ENCODE data around the gene PRDM11. TPM values are rescaled to one million over a fixed set of nuclear protein-coding genes. Genes with fewer than 3 reads are reported as not detected.

Gene PRDM11
- total and polyA plus RNA-seq, 2 of the 8 experiments (the other 6 are each of a cell fraction or from before 2014, with no cell fraction given), result 3.6 to 11.7 TPM

GRCh38 chr11:45248501-45249011 is 102.1 kb downstream of the PRDM11 start:
- no peak overlapping the region for H2AK5ac ChIP-seq (ENCODE audit: low read depth, low read length)
- no peak overlapping the region for H2AFZ ChIP-seq (ENCODE audit: low read length)
- no peaks in the 10 kb centered on the region for H3K79me1 ChIP-seq (ENCODE audit: low read depth, low read length)
- no peak overlapping the region for H4K5ac ChIP-seq (ENCODE audit: insufficient read length, low read depth, low read length)
- ChIA-PET CTCF (ENCODE audit: partially characterized antibody) (interaction anchor here (1.6 to 7.4 kb wide), 5 partner anchors 13 to 317 kb away, joined by 3 to 78 read pairs (median 5); no protein-coding TSS in a partner anchor), POLR2A (ENCODE audit: partially characterized antibody) (interaction anchor here (1.3 kb wide), 1 partner anchor 16 kb away, joined by 3 read pairs; no protein-coding TSS in a partner anchor)
- H3K36me3 ChIP-seq (ENCODE audit: control insufficient read depth in 2 of 4, insufficient read depth in 4 of 4, low read length in 3 of 4), result no peaks in the 10 kb centered on the region; a peak in 2 of 8 replicates
- 91% methylated on average over 2 of the region's 2 CpGs; no CpG with 5 or more reads in 1 of the 2 experiments for WGBS, 2 experiments (ENCODE audit: extremely low coverage in 1 of 2, insufficient coverage in 1 of 2, insufficient read length in 1 of 2, insufficient replicate concordance in 2 of 2, low coverage in 1 of 2, low lambda C conversion rate in 2 of 2, missing lambda C conversion rate in 1 of 2)
- H4K8ac ChIP-seq (ENCODE audit: extremely low read depth, insufficient read depth, low read length), result no peak overlapping the region
- no peaks in the 10 kb centered on the region for H3K79me2 ChIP-seq (ENCODE audit: control insufficient read depth in 1 of 2, insufficient read depth in 2 of 2, low read length in 2 of 2)
- no peaks in the 10 kb centered on the region; a peak in 1 of 7 replicates for H3K4me1 ChIP-seq (replicated peaks in 1 of 4; ENCODE audit: control insufficient read depth in 3 of 4, insufficient read depth in 4 of 4, low read length in 3 of 4)
- no peak for DNase-seq (ENCODE audit: low read depth in 1 of 2, low spot score in 2 of 2)
- H4K91ac ChIP-seq (replicated peaks; ENCODE audit: insufficient read length, low read length), result no peak overlapping the region
- H3K9me3 ChIP-seq (ENCODE audit: insufficient read depth in 2 of 2, low read depth in 1 of 2, low read length in 1 of 2), result no peaks in the 10 kb centered on the region
- no peaks in the 10 kb centered on the region; a peak in 1 of 7 replicates for H3K27me3 ChIP-seq (replicated peaks in 1 of 4; ENCODE audit: control insufficient read depth in 3 of 4, extremely low read depth in 1 of 4, insufficient read depth in 3 of 4, low read length in 3 of 4)
- H3K18ac ChIP-seq (ENCODE audit: extremely low read depth, low read length), result no peak overlapping the region
- no peak for FAIRE-seq
- no peak overlapping the region for H2BK20ac ChIP-seq (ENCODE audit: low read length)
- no peak overlapping the region for H3K14ac ChIP-seq (ENCODE audit: insufficient read length)
- H3K9ac ChIP-seq (replicated peaks in 1 of 4; ENCODE audit: extremely low read depth in 1 of 4, low read depth in 3 of 4, low read length in 3 of 4), result no peak overlapping the region
- H3K23me2 ChIP-seq (ENCODE audit: low read depth, low read length), result no peaks in the 10 kb centered on the region
- no peaks in the 10 kb centered on the region for H4K20me1 ChIP-seq (replicated peaks in 1 of 2; ENCODE audit: control insufficient read depth in 1 of 2, insufficient read depth in 2 of 2, low read length in 2 of 2)
- no peak overlapping the region for H3K4me3 ChIP-seq (ENCODE audit: extremely low read depth in 1 of 4, insufficient read depth in 2 of 4, low read depth in 3 of 4, low read length in 4 of 4)
- H2BK12ac ChIP-seq (ENCODE audit: low read depth, low read length), result no peak overlapping the region
- H3K4ac ChIP-seq (replicated peaks; ENCODE audit: insufficient read length, low read depth, low read length), result no peak overlapping the region
- no peak overlapping the region for H3K23ac ChIP-seq (ENCODE audit: insufficient read length)
- no peak overlapping the region for H3K56ac ChIP-seq (replicated peaks; ENCODE audit: insufficient read length, low read depth, low read length)
- no peak overlapping the region for H2BK15ac ChIP-seq (ENCODE audit: low read length)
- H3K27ac ChIP-seq (ENCODE audit: low read depth, low read length), result no peak overlapping the region
- H2BK120ac ChIP-seq (replicated peaks; ENCODE audit: low read depth, low read length), result no peak overlapping the region
- no peak overlapping the region for H2BK5ac ChIP-seq (ENCODE audit: low read depth, low read length)
- H3K4me2 ChIP-seq (ENCODE audit: insufficient read depth in 1 of 2, low read depth in 2 of 2, low read length in 2 of 2), result no peak overlapping the region
- TF ChIP-seq CHD2 (IDR thresholded peaks at IDR 0.05; ENCODE audit: low read length), result no peak
- TF ChIP-seq SUZ12 (IDR thresholded peaks at IDR 0.05; ENCODE audit: low read length), result no peak
- TF ChIP-seq SP4 (IDR thresholded peaks at IDR 0.05; ENCODE audit: low read length), result no peak
- no peak for TF ChIP-seq SRF (IDR thresholded peaks at IDR 0.05; ENCODE audit: low read depth, low read length)
- TF ChIP-seq SIRT6 (IDR thresholded peaks at IDR 0.05; ENCODE audit: low read length), result no peak
- TF ChIP-seq CBX5 (IDR thresholded peaks at IDR 0.05; ENCODE audit: low read depth, low read length), result no peak
- no peak for TF ChIP-seq BCL11A (IDR thresholded peaks at IDR 0.05; ENCODE audit: low read depth in 2 of 2, low read length in 2 of 2)
- no peak for TF ChIP-seq TAF7 (optimal IDR thresholded peaks at IDR 0.05; ENCODE audit: borderline replicate concordance, low read depth, low read length)
- TF ChIP-seq RAD21 (IDR thresholded peaks at IDR 0.05 in 1 of 2, conservative IDR thresholded peaks at IDR 0.05 in 1 of 2; ENCODE audit: low read depth in 2 of 2, low read length in 2 of 2), result no peak
- no peak for TF ChIP-seq RFX5 (IDR thresholded peaks at IDR 0.05; ENCODE audit: borderline replicate concordance, low read depth, low read length)
- no peak for TF ChIP-seq FOSL1 (IDR thresholded peaks at IDR 0.05; ENCODE audit: insufficient read depth, low read depth, low read length)
- no peak for TF ChIP-seq ATF2 (IDR thresholded peaks at IDR 0.05; ENCODE audit: low read length)

Measured in H1 (cell line).